Thyroid gland (tissue), 4 donors: ENCODE data around the gene DTNB. TPM values are rescaled to one million over a fixed set of nuclear protein-coding genes. Genes with fewer than 3 reads are reported as not detected.

ENCODE experiments used
- DNase-seq, 2 donors: peaks; one replicate each; pipeline ENCODE4 v3.0.0-alpha.2; 2019
- H3K27ac ChIP-seq, 3 donors: fragments of 200-600 bp; sonication (generic); 1 replicate in 2 of 3; 2 replicates in 1 of 3; pipeline ENCODE4 v1.5.1; 2016 to 2019; ENCODE audit warnings: mild to moderate bottlenecking in 1 of 3, moderate library complexity in 1 of 3
- H3K27me3 ChIP-seq: fragments of 200-600 bp; sonication (generic); one replicate; pipeline ENCODE4 v1.5.1; 2019
- H3K36me3 ChIP-seq, 2 donors: fragments of 200-600 bp; sonication (generic); one replicate each; pipeline ENCODE4 v1.5.1; 2016 to 2019
- H3K4me1 ChIP-seq, 2 donors: fragments of 200-600 bp; sonication (generic); one replicate each; pipeline ENCODE4 v1.5.1; 2017 to 2019
- H3K4me3 ChIP-seq, 3 donors: fragments of 200-600 bp; sonication (generic); replicated peaks in 1 of 3; 1 replicate in 2 of 3; 2 replicates in 1 of 3; pipeline ENCODE4 v1.5.1; 2016; ENCODE audit warnings: mild to moderate bottlenecking in 1 of 3
- H3K9me3 ChIP-seq: fragments of 200-600 bp; sonication (generic); one replicate; pipeline ENCODE4 v1.5.1; 2017
- CTCF ChIP-seq, 6 experiments: fragments of 200-600 bp in 3 of 6; fragments of 450-650 bp in 3 of 6; sonication (generic) in 3 of 6; IDR thresholded peaks; one replicate each; pipeline ENCODE4 v1.5.1; 2016 to 2019; ENCODE audit warnings: antibody characterized with exemption in 6 of 6, mild to moderate bottlenecking in 2 of 6, inconsistent platforms in 1 of 6, moderate library complexity in 1 of 6
- POLR2A ChIP-seq, 2 donors: fragments of 450-650 bp; IDR thresholded peaks; one replicate each; pipeline ENCODE4 v1.6.1; 2017; ENCODE audit warnings: antibody characterized with exemption in 2 of 2, mild to moderate bottlenecking in 2 of 2, moderate library complexity in 1 of 2
- WGBS, 2 donors: methylation state at CpG; one replicate each; pipeline ENCODE4 v1.1.5; 2017; 5-methylcytosine and 5-hydroxymethylcytosine counted together
- intact Hi-C: fragments of 100-400 bp; cut with DNase I; formaldehyde crosslinking; loops from one replicate; pipeline ENCODE4 v1.15.1; 2023
- total RNA-seq, 4 donors: library from RNA; depleted of rRNA; stranded (reverse); fragments of >200 nt; gene quantifications; one replicate each; pipeline ENCODE4 v1.2.3, GENCODE V29; 2016

The DTNB gene
- total RNA-seq, 4 donors from 2014 or later, result 38.9 to 75.2 (median 55.5) TPM

- no peak for TF ChIP-seq CTCF (IDR thresholded peaks at IDR 0.05)
- TF ChIP-seq POLR2A (IDR thresholded peaks at IDR 0.05), result no peak
- Histone ChIP-seq H3K27me3 (no peaks in the 10 kb centered on the region), H3K27ac (no peak overlapping the region), H3K9me3 (no peaks in the 10 kb centered on the region), H3K36me3 (no peaks in the 10 kb centered on the region), H3K4me1 (peaks cover 12 to 14% of the 10 kb centered on the region in 2 donors), H3K4me3 (no peak overlapping the region)
- WGBS, 2 donors, result 93 to 98% methylated on average over 1 of the region's 1 CpG
- intact Hi-C loops, result no loop called here
- no peak for DNase-seq
These were observed 183.7 kb downstream of the DTNB start for GRCh38 chr2:25489631-25490030.

DNA sequence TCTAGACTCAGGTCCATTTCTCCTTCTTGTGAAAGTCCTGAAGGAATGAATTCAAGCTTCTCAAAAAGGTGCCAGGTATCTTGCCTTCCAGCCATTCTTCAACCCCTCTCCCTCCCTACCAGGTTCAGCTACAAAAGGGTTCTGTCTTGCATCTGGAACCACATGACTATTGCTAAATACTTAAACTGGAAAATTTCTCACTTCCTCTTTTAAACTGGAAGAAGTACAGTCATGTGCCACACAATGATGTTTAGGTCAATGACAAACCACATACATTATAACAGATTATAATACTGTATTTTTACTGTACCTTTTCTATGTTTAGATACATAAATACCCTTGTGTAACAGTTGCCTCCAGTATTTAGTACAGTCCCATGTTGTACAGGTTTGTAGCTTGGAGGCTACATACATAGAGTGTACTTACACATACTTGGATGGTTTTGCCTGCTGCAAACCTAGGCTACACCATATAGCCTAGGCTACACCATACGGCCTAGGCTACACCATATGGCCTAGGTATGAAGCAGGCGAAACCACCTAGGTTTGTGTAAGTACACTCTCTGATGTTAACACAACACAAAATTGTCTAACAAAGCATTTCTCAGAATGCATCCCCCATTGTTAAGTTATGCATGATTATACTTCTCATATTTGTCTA, 189.6 kb downstream of the DTNB start:
- Histone ChIP-seq H3K27ac (no peak overlapping the region), H3K36me3 (no peaks in the 10 kb centered on the region), H3K27me3 (no peaks in the 10 kb centered on the region), H3K4me3 (no peak overlapping the region), H3K4me1 (peaks cover 12 to 15% of the 10 kb centered on the region in 2 donors), H3K9me3 (no peaks in the 10 kb centered on the region)
- TF ChIP-seq CTCF (IDR thresholded peaks at IDR 0.05) (no peak), POLR2A (IDR thresholded peaks at IDR 0.05) (no peak)
- DNase-seq, result no peak
- intact Hi-C loops, result no loop called here
- 92 to 97% methylated on average over 2 of the region's 2 CpGs for WGBS, 2 donors

DNA sequence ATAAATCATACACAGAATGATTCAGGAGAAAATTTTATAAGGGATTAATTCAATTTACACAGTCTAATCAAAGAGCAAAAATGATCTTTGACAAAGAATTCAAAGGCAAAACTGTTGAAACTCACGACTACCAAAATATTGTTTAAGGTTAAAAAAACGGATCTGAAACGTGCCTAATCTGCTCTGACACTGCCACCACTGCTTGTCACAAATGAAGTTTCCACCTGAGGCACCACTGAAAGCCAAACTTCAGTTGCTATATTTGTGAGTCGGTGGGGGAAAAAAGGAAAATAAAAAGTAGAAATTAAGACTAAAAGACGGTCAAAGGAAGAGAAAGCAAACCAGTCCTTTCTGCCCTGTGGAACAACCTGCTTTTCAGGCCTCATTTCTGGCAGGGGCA, 191.0 kb downstream of the DTNB start:
- TF ChIP-seq CTCF (IDR thresholded peaks at IDR 0.05) (no peak), POLR2A (IDR thresholded peaks at IDR 0.05) (no peak)
- H3K4me1 ChIP-seq, result peaks cover 12 to 15% of the 10 kb centered on the region in 2 donors
- H3K9me3 ChIP-seq, result no peaks in the 10 kb centered on the region
- intact Hi-C loops, result no loop called here
- H3K36me3 ChIP-seq, result no peaks in the 10 kb centered on the region
- H3K27ac ChIP-seq, result peak overlapping the region in 2 of 3 donors; percentile 33 to 69
- WGBS, 2 donors, result 82 to 84% methylated on average over 5 of the region's 5 CpGs
- DNase-seq, result no peak
- H3K4me3 ChIP-seq, result no peak overlapping the region
- no peaks in the 10 kb centered on the region for H3K27me3 ChIP-seq

GRCh38 chr2:25481381-25482300, 191.7 kb downstream of the DTNB start:
- peak; percentile 66 to 73 for DNase-seq
- 69 to 73% methylated on average over 4 of the region's 4 CpGs for whole genome bisulfite sequencing, 2 donors
- no peaks in the 10 kb centered on the region for H3K27me3 ChIP-seq
- no peak overlapping the region for H3K4me3 ChIP-seq
- intact Hi-C loops, result no loop called here
- no peaks in the 10 kb centered on the region for H3K36me3 ChIP-seq
- no peaks in the 10 kb centered on the region for H3K9me3 ChIP-seq
- peaks cover 12 to 15% of the 10 kb centered on the region in 2 donors for H3K4me1 ChIP-seq
- TF ChIP-seq CTCF (IDR thresholded peaks at IDR 0.05) (no peak), POLR2A (IDR thresholded peaks at IDR 0.05) (no peak)
- peak overlapping the region; percentile 33 to 69 (median 39) for H3K27ac ChIP-seq

DNA sequence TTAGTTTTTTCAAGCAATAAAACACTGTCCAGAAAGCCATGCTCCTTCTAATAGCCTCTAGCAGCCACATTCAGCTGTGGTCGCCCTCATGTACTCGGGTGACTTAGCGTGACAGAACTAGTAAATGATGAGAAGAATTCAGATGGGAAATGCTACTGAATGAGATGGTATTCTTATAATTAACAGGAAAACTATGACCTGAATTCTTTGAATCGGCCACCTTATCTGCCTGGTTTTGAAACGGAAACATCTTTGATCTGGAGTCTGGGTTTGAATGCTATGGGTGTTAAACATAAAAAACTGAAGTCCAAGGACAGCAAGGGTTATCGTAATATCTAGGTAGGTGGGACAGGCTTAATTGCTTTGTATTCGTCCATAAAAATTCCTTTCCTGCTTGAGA, 192.8 kb downstream of the DTNB start:
- WGBS, 2 donors, result 94 to 96% methylated on average over 7 of the region's 7 CpGs
- Histone ChIP-seq H3K27ac (no peak overlapping the region), H3K9me3 (no peaks in the 10 kb centered on the region), H3K4me3 (no peak overlapping the region), H3K27me3 (no peaks in the 10 kb centered on the region), H3K4me1 (peaks cover 12 to 15% of the 10 kb centered on the region in 2 donors), H3K36me3 (no peaks in the 10 kb centered on the region)
- TF ChIP-seq CTCF (IDR thresholded peaks at IDR 0.05), result no peak
- no peak for DNase-seq
- intact Hi-C loops, result no loop called here
